Ishikawa (cell line): ENCODE measurements around the gene MATN1.

Experiments
- CEBPB ChIP-seq: IDR thresholded peaks from 2 replicates; pipeline ENCODE4 v1.6.1; 2012
- CREB1 ChIP-seq: IDR thresholded peaks from 2 replicates; pipeline ENCODE4 v1.6.1; 2012; ENCODE audit warnings: low read depth
- EGR1 ChIP-seq: IDR thresholded peaks from 2 replicates; pipeline ENCODE4 v1.6.1; 2012
- EP300 ChIP-seq: IDR thresholded peaks from 2 replicates; pipeline ENCODE4 v1.6.1; 2012; ENCODE audit warnings: borderline replicate concordance
- FOXM1 ChIP-seq: IDR thresholded peaks from 2 replicates; pipeline ENCODE4 v1.6.1; 2012; ENCODE audit warnings: low read depth, borderline replicate concordance
- NFIC ChIP-seq: IDR thresholded peaks from 2 replicates; pipeline ENCODE4 v1.6.1; 2012
- RAD21 ChIP-seq: IDR thresholded peaks from 2 replicates; pipeline ENCODE4 v1.6.1; 2012; ENCODE audit warnings: low read depth
- TAF1 ChIP-seq: IDR thresholded peaks from 2 replicates; pipeline ENCODE4 v1.6.1; 2012; ENCODE audit warnings: low read depth, mild to moderate bottlenecking
- TEAD4 ChIP-seq: IDR thresholded peaks from 2 replicates; pipeline ENCODE4 v1.6.1; 2012
- YY1 ChIP-seq: IDR thresholded peaks from 2 replicates; pipeline ENCODE4 v1.6.1; 2012; ENCODE audit warnings: low read depth
- ZBTB7A ChIP-seq: IDR thresholded peaks from 2 replicates; pipeline ENCODE4 v1.6.1; 2012; ENCODE audit warnings: low read depth
- TF ChIP-seq, protein P1 (sequence below): IDR thresholded peaks from 2 replicates; pipeline ENCODE4 v1.6.1; 2012
- TF ChIP-seq, protein P2 (sequence below): IDR thresholded peaks from 2 replicates; pipeline ENCODE4 v1.6.1; 2012; ENCODE audit warnings: low read depth, mild to moderate bottlenecking
- TF ChIP-seq, protein P3 (sequence below): IDR thresholded peaks from 2 replicates; pipeline ENCODE4 v1.6.1; 2012

DNA sequence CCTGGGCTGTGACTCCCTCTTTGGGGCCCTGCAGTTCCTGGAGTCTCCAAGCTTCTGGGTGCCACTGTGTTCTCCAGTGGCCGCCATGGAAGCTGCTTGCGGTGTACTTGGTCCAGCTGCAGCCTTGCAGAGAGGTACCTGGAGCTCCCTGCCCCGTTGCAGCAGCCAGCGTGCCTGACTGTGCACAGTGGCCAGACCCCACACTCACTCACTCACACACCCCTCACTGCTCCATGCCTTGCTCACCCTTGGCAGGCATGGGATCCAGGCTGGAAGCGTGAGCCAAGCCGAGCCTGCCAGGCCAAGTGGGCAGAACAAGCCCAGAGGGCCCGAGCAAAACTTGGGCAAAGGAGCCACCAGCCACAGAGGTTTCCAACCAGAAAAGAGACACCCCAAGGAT, 43.0 kb downstream of the MATN1 start:
- TF ChIP-seq, protein P1, sequence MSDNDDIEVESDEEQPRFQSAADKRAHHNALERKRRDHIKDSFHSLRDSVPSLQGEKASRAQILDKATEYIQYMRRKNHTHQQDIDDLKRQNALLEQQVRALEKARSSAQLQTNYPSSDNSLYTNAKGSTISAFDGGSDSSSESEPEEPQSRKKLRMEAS: no peak
- no peak for TF ChIP-seq CEBPB
- no peak for TF ChIP-seq NFIC
- TF ChIP-seq EP300: no peak
- TF ChIP-seq TEAD4: no peak
- TF ChIP-seq RAD21: no peak
- no peak for TF ChIP-seq YY1
- TF ChIP-seq TAF1: no peak
- no peak for TF ChIP-seq ZBTB7A
- TF ChIP-seq, protein P2, sequence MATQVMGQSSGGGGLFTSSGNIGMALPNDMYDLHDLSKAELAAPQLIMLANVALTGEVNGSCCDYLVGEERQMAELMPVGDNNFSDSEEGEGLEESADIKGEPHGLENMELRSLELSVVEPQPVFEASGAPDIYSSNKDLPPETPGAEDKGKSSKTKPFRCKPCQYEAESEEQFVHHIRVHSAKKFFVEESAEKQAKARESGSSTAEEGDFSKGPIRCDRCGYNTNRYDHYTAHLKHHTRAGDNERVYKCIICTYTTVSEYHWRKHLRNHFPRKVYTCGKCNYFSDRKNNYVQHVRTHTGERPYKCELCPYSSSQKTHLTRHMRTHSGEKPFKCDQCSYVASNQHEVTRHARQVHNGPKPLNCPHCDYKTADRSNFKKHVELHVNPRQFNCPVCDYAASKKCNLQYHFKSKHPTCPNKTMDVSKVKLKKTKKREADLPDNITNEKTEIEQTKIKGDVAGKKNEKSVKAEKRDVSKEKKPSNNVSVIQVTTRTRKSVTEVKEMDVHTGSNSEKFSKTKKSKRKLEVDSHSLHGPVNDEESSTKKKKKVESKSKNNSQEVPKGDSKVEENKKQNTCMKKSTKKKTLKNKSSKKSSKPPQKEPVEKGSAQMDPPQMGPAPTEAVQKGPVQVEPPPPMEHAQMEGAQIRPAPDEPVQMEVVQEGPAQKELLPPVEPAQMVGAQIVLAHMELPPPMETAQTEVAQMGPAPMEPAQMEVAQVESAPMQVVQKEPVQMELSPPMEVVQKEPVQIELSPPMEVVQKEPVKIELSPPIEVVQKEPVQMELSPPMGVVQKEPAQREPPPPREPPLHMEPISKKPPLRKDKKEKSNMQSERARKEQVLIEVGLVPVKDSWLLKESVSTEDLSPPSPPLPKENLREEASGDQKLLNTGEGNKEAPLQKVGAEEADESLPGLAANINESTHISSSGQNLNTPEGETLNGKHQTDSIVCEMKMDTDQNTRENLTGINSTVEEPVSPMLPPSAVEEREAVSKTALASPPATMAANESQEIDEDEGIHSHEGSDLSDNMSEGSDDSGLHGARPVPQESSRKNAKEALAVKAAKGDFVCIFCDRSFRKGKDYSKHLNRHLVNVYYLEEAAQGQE: no peak
- no peak for TF ChIP-seq CREB1
- TF ChIP-seq FOXM1: no peak
- TF ChIP-seq, protein P3, sequence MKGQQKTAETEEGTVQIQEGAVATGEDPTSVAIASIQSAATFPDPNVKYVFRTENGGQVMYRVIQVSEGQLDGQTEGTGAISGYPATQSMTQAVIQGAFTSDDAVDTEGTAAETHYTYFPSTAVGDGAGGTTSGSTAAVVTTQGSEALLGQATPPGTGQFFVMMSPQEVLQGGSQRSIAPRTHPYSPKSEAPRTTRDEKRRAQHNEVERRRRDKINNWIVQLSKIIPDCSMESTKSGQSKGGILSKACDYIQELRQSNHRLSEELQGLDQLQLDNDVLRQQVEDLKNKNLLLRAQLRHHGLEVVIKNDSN: no peak
- no peak for TF ChIP-seq EGR1
